HG03060 (cell line): ENCODE measurements around the gene TTBK2.
"Not testable (repeated sequence)": the region's sequence is repeated elsewhere in the genome, so short reads cannot be mapped to it uniquely, and the experiment has no call there.

Experiments used
- ATAC-seq: cut with Tn5 transposase; IDR thresholded peaks from one replicate; pipeline ENCODE4 v1.9.1; 2021; ENCODE audit warnings: low read depth, moderate number of reproducible peaks; ENCODE audit not compliant: unreplicated experiment

TTBK2 gene

DNA sequence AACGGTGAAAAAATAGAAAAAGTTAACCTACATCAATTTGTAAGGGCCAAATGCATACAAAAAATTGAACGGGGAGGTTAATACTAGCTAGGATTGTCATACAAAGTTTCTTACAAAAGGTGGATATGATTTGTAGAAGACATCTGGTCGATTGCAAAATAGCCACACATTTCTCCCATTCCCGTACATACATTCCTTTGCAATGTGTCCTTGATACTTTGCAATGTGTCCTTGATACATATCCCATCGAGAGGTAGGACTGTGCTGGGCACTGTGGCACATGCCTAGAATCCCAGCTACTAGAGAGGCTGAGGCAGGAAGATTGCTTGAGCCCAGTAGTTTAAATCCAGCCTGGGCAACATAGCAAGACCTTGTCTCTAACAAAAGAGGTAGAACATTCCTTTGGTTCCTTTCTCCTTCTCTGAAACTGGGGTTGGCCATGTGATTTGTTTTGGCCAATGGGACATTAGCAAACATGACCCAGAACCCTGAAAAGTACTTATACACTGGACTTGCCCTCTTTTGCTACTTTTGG is 9.5 kb downstream of the TTBK2 start:
- ATAC-seq = no peak

DNA sequence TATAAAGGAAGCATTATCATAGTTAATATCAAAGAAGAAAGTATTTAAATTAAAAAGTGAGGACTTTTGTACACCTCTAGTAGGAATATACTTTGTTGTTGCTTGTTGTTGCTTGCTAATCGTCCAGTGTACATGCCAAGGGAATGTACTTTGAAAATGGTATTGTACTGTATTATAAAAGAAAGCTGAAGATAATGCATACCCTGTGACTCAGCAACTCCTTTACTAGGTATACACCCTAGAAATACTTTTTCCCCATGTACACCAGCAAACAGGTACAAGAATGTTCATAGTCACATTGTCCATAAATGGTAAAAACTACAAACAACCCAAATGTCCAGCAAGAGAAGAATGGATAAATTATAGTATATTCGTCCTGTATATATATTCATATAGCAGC is 12.0 kb downstream of the TTBK2 start:
- no peak for ATAC-seq

DNA sequence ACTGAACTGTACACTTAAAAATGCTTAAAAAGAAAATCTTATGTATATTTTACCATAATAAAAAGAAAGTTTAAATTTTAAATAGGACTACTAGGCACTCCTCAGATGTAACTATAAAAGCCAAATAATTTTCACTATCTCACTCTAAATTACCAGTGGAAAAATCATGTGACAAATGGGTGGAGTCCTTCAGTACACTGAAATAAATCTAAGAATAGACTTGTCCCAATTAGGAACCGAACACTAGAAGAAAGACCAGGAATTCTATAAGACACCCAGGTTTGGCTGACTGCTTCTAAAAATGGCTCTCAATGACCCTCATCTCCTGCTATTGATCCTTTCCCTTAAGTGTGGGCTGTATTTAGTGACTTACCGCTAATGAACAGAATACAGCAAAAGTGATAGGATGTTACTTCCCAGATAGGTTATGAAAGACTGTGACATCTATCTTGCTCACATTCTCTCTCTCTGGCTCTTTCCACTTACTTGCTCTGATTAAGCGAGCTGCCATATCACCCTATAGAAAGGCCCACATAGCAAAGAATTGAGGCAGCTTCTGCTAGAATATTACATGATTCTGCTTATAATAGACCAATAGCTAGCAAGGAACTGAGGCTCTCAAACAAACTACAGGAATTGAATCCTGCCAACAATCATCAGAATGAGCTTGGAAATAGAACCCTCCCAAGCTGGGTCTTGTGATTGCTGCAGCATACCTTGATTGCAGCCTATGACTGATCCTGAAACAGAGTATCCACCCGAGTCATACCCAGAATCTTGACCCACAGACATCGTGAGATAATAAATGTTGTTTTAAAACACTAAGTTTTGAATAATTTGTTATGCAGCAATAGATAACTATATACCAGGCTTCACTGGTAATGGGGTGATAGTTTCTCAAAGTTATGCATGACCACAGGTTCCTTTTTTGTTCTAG is 16.9 kb downstream of the TTBK2 start:
- ATAC-seq = no peak

DNA sequence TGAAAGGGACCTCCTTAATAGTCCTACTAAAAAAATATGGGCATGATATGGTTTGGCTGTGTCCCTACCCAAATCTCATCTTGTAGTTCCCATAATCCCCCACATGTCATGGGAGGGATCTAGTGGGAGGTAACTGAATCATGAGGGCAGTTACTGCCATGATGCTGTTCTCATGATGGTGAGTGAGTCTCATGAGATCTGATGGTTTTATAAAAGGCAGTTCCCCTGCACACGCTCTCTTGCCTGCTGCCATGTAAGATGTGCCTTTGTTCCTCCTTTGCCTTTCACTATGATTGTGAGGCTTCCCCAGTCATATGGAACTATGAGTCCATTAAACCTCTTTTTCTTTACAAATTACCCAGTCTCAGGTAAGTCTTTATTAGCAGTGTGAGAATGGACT is 26.7 kb downstream of the TTBK2 start:
- ATAC-seq = not testable (repeated sequence)

DNA sequence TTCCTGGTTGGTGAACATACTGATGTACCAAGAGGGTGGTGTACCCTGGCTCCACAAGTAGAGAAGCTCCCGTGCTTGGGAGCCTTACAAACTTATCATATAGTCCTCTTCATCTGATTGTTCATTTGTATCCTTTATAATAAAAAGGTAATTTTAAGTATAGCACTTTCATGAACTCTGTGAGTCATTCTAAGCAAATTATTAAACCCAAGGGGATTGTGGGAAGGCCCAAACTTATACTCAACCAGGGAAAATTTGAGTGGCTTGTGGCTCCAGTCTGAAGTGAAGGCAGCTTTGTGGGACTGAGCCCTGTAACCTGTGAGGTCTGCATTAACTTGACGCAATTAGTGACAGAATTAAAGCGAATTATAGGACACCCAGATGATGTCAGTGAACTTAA is 29.0 kb downstream of the TTBK2 start:
- no peak for ATAC-seq

DNA sequence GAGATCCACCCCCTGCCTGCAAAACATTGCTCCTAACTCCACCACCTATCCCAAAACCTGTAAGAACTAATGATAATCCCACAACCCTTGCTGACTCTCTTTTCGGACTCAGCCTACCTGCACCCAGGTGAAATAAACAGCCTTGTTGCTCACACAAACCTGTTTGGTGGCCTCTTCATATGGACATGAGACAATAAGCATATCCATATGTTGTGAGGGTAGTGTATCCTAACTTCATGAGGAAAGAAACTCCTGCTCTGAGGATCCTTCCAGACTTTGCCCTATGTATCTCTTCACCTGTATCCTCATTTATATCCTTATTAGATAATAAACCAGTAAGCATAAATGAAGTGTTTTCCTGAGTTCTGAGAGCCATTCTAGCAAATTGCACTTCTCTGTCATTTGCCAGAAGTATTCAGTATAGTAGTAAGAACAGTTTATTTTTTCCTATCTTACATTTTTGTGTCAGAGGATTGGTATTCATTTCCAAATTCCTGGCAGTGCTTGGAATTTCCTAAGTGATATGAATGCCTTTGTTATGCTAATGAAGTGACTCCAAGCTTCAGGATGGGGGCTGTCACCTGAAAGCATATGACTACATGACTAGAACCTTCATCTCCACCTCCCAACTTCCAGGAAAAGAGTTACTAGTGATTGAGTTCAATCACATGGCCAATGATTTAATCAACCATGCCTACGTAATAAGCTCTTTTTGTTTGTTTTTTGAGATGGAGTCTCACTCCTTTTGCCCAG is 30.2 kb downstream of the TTBK2 start:
- ATAC-seq = no peak

DNA sequence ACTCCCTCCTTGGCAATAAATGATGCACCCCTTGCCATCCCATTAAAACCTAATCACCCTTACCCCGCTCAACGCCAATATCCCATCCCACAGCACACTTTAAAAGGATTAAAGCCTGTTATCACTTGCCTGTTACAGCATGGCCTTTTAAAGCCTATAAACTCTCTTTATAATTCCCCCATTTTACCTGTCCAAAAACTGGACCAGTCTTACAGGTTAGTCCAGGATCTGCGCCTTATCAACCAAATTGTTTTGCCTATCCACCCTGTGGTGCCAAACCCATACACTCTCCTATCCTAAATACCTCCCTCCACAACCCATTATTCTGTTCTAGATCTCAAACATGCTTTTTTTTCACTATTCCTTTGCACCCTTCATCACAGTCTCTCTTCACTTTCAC is 33.2 kb downstream of the TTBK2 start:
- not testable (repeated sequence) for ATAC-seq

DNA sequence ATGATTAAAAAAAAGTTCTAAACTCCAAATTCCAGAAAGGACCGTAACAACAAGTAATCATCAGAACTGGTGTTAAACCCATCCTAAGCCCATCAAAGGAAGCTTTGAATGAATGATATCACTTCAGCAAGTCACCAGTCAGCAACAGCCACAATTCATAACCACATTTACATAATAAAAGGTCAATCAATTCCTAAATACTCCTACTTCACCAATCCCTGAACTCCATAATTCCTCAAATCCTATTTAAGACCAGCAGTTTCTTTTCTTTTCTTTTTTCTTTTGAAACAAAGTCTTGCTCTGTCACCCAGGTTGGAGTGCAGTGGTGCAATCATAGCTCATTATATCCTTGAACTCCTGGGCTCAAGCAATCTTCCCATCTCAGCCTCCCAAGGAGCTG is 40.5 kb downstream of the TTBK2 start:
- ATAC-seq = no peak

DNA sequence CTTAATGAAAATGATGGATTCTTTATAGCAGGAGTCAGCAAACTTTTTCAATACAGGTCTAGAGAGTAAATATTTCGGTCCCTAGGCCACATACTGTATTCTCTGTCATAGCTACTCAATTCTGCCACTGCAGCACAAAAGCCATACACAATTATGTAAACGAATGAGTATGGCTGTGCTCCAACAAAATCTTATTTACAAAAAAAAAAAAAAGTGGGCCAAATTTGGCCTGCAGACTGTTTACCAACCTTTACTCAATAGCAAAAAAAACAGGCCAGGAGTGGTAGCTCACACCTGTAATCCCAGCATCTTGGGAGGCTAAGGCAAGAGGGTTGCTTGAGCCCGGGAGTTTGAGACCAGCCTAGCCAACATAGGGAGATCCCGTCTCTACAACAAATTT is 41.1 kb downstream of the TTBK2 start:
- ATAC-seq = no peak

DNA sequence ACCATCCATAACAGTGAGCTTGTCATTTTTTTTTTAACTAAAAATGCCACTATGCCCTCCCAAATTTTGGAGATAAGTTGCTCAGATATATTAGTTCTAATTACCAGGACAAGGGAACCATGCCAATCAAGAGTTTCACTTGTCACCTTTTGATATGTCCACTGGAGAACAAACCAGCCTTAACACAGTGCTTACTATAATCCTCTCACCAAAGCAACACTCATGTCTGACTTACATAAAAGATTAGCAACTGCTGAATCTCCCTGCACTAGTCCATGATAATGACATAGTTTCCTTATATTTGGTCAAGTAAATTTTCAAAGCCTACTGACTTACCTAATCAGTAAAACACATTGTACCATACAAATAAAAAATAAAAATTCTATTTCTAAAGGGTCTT is 44.4 kb downstream of the TTBK2 start:
- ATAC-seq = no peak

DNA sequence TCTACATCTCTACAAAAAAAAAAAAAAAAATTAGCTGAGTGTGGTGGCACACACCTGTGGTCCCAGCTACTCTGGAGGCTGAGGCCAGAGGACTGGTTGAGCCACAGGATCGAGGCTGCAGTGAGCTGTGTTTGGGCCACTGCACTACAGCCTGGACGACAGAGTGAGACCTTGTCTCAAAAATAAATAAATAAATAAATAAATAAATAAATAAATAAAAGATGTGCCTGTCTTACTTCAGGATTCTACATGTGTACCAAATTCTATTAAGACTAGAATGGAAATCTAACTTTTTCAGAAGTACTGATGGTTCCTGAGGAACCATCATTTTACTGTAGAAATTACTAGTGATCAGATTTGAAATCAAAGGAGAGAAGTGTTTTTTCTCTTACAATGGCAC is 51.9 kb downstream of the TTBK2 start:
- ATAC-seq = no peak

DNA sequence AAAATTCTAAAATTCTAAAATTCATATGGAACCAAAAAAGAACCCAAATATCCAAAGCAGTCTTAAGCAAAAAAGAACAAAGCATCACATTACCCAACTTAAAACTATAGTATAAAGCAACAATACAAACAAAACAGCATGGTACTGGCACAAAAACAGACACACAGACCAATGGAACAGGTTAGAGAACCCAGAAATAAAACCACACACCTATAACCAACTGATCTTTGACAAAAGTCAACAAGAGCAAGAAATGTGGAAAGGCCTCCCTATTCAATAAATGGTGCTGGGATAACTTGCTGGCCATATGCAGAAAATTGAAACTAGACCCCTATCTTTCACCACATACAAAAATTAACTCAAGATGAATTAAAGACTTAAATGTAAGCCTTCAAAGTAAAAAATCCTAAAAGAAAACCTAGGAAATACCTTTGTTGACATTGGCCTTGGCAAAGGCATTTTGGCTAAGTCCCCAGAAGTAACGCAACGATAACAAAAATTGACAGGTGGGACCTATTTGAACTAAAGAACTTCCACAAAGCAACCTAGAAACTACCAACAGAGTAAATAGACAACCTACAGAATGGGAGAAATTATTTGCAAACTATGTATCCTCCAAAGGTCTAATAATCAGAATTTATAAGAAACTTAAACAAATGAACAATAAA is 56.9 kb downstream of the TTBK2 start:
- ATAC-seq = no peak

DNA sequence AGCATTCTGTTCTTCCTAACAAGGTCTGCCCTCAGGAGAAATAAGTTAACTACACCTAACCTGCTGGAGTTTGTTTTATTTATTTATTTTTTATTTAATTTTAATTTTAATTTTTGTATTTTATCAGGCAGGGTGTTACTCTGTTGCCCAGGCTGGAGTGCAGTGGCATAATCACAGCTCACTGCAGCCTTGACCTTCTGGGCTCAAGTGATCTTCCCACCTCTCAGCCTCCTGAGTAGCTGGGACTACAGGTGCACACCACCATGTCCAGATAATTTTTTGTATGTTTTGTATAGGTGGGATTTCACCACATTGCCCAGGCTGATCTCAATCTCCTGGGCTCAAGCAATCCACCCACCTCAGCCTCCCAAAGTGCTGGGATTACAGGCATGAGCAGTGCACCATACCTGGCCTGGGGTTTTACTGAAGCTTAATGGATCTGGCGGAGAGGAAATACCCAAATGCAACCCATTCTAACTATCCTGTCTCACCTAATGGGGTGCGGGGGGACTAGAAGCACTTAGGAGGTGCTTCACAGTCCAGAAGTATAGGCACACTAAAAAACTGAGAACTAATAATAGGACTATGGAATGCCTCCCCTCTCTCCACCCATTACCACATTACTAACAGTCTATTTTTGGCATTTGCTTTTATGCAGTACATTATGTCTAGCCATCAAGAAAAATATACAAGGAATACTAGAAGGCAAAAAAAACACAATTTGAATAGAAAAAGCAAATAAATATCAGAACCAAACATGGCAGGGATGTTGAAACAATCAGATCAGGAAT is 61.4 kb downstream of the TTBK2 start:
- ATAC-seq = no peak

DNA sequence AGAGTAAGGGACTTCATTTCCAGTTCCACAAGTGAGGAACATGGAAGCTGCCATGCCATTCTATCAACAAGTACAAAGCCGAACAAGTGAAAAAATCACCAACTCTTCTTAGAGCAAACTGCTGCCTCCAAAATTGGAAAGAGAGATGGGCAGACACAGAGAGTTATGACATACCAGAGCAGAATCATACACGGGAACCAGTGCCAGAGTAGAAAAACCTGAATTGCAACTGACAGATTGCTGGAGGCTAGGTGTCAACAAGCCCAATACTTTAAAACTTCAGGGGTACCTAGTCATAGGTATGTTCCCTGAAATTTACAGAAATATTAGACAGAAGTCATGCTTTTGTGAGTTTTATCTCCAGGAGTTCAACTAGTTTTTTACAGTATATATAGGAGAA is 62.0 kb downstream of the TTBK2 start:
- ATAC-seq = no peak

DNA sequence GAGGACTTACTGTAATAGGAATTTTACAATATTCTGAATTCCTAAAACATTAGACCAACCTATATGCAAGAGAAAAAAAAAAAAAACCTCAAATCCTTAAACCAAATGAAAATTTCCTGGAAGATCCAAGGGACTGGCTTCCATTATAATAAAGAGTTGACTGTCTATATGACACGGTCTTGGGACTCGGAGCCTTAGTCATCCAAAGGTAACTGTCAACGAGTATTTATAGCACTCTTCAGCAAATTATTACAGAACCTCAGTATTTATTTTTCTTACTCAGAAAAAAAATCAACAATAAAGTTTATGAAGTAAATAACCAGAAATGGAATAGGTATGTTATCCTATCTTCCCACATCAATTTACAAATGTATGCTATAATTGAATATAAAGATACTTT is 66.0 kb downstream of the TTBK2 start:
- ATAC-seq = no peak

DNA sequence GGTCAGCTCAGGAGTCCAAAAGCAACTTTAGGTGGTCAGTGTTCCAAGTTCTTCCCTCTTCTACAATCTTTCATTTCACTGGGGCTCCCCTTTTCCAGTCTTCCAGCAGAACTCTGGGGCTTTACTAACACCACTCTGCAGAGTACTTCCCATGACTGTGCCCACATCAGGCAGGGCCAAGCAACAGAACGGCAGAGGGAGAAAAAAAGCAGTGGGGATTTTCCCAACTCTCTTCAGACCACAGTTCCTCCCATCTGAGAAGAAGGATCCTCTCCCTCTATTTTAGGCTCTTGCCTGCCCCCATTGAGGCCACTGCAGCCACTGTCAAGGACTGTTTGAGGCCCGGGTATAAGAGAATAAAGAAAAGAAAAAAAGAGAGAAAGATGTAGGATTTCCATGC is 70.7 kb downstream of the TTBK2 start:
- no peak for ATAC-seq

DNA sequence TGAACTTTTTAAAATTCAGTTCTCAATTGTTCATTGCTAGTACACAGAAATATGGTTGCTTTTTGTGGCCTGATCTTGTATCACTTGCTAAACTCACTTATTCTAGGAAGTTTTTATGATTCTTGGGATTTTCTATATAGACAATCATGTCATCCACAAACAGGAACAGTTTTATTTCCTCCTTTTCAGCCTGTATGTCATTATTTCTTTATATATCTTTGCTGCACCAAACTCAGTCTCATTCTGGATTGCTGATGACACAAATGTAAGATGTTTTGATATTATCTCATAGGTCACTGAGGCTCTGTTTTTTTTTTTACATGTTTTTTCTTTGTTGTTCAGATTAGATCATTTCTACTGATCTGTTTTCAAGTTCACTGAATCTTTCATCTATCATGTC is 71.7 kb downstream of the TTBK2 start:
- ATAC-seq = no peak

DNA sequence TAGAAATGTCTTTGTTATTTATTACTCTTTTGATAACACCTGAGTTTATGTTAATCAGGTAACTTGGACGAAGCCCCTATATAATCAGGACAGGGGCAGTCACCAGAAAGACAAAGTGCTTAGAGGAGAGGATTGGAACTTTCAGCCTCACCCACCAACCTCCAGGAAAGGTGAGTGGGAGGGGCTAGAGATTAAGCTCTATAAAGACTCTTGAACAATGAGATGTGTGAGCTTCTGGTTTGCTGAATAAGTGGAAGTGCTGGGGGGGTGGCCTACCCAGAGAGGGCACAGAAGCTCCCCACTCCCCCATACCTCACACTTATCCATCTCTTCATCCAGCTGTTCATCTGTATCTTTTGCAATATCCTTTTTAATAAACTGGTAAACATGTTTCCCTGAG is 73.9 kb downstream of the TTBK2 start:
- no peak for ATAC-seq

DNA sequence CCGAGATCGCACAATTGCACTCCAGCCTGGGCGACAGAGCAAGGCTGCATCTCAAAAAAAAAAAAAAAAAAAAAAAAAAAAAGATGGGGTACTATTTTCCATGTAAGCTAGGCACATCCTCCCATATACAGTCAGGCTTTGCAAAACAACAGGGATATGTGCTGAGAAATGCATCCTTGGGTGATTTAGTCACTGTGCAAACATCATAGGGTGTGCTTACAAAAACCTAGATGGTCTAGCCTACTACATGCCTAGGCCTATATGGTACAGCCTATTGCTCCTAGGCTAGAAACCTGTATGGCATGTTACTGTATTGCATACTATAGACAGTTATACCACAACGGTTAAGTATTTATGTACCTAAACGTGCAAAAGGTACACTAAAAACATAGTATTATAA is 75.0 kb downstream of the TTBK2 start:
- no peak for ATAC-seq

DNA sequence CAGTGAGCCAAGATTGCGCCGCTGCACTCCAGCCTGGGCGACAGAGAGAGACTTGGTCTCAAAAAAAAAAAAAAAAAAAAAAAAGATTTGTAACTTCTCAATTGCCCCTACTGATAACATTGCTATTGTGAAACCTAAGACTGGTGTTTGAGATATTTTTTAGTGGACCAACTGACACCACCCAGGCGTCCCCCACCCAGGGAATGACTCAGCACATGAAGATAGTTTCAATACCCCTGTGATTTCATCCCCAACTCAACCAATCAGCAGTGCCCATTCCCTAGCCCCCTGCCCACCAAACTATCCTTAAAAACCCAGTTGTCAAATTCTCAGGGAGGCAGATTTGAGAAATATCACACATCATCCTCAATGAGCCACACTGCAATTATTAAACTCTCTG is 76.9 kb downstream of the TTBK2 start:
- no peak for ATAC-seq
